HepG2 (cell line): Measurements from ENCODE around the gene SPAG9. TPM values are rescaled to one million over a fixed set of nuclear protein-coding genes. Genes with fewer than 3 reads are reported as not detected.

ENCODE experiments used
- CEBPG ChIP-seq: IDR thresholded peaks from 2 replicates; pipeline ENCODE4 v1.6.1; 2016
- EED ChIP-seq: sonication (generic); formaldehyde crosslinking; IDR thresholded peaks from 2 replicates; pipeline ENCODE4 v1.5.0; 2020; ENCODE audit warnings: mild to moderate bottlenecking, missing genetic modification reagents
- ERF ChIP-seq: IDR thresholded peaks from 2 replicates; pipeline ENCODE4 v1.6.1; 2018; ENCODE audit warnings: missing biosample characterization, missing genetic modification reagents
- FOSL2 ChIP-seq: sonication (generic); formaldehyde crosslinking; IDR thresholded peaks from 2 replicates; pipeline ENCODE4 v1.4.0; 2020; ENCODE audit warnings: missing genetic modification reagents
- FOXK1 ChIP-seq: sonication (generic); formaldehyde crosslinking; IDR thresholded peaks from 2 replicates; pipeline ENCODE4 v1.4.0; 2020; ENCODE audit warnings: low read depth, missing genetic modification reagents, borderline replicate concordance
- KLF12 ChIP-seq: sonication (generic); formaldehyde crosslinking; IDR thresholded peaks from 2 replicates; pipeline ENCODE4 v1.4.0; 2020; ENCODE audit warnings: missing genetic modification reagents, borderline replicate concordance
- MEIS1 ChIP-seq: sonication (generic); formaldehyde crosslinking; IDR thresholded peaks from 2 replicates; pipeline ENCODE4 v1.9.0; 2021; ENCODE audit warnings: mild to moderate bottlenecking, missing genetic modification reagents, moderate library complexity, borderline replicate concordance
- MTERF4 ChIP-seq: sonication (generic); formaldehyde crosslinking; IDR thresholded peaks from 2 replicates; pipeline ENCODE4 v1.8.0; 2023; ENCODE audit warnings: mild to moderate bottlenecking, missing genetic modification reagents
- PRMT3 ChIP-seq: sonication (generic); formaldehyde crosslinking; IDR thresholded peaks from 2 replicates; pipeline ENCODE4 v1.8.1; 2022; ENCODE audit warnings: low read depth, mild to moderate bottlenecking, moderate library complexity, missing genetic modification reagents, borderline replicate concordance
- SRSF1 ChIP-seq: fragments of 200-400 bp; formaldehyde crosslinking; optimal IDR thresholded peaks from 2 replicates; pipeline ENCODE3; 2017; ENCODE audit warnings: mild to moderate bottlenecking, low read depth, low read length, moderate library complexity
- ZNF614 ChIP-seq: IDR thresholded peaks from 2 replicates; pipeline ENCODE4 v1.6.1; 2018; ENCODE audit warnings: missing biosample characterization, missing genetic modification reagents, inconsistent platforms, borderline replicate concordance
- ZNF616 ChIP-seq: sonication (generic); formaldehyde crosslinking; IDR thresholded peaks from 2 replicates; pipeline ENCODE4 v1.5.0; 2020; ENCODE audit warnings: low read depth, mild to moderate bottlenecking, missing genetic modification reagents
- ZNF619 ChIP-seq: sonication (generic); formaldehyde crosslinking; IDR thresholded peaks from 2 replicates; pipeline ENCODE4 v1.4.0; 2020; ENCODE audit warnings: mild to moderate bottlenecking, missing genetic modification reagents
- ZNF724P ChIP-seq: sonication (generic); formaldehyde crosslinking; IDR thresholded peaks from 2 replicates; pipeline ENCODE4 v1.8.0; 2022; ENCODE audit warnings: missing genetic modification reagents, borderline replicate concordance
- polyA plus RNA-seq, 8 experiments: library from polyadenylated mRNA; depleted of rRNA in 3 of 8; stranded (reverse) in 7 of 8; unstranded in 1 of 8; fragments of >200 nt; fragmentation: Illumina TruSeq in 4 of 8; extraction: Trizol in 4 of 8; gene quantifications; 2 replicates each; pipeline versions ENCODE4 v1.2.1 to v1.2.3, GENCODE V29; 2011 to 2016; ENCODE audit warnings: low read depth in 4 of 8, missing spikeins in 1 of 8, mixed read lengths in 1 of 8; ENCODE audit not compliant: insufficient read depth in 1 of 8
- total RNA-seq, 5 experiments: library from RNA; depleted of rRNA; stranded (reverse); fragments of >200 nt; fragmentation: Illumina TruSeq; extraction: Trizol; gene quantifications; 2 replicates each; pipeline ENCODE4 v1.2.3, GENCODE V29; 2016; ENCODE audit warnings: low read depth in 1 of 5
- TF ChIP-seq, protein P1 (sequence below): sonication (generic); formaldehyde crosslinking; IDR thresholded peaks from 2 replicates; pipeline ENCODE4 v1.8.0; 2022; ENCODE audit warnings: missing genetic modification reagents, mild to moderate bottlenecking, borderline replicate concordance
- TF ChIP-seq, protein P2 (sequence below): IDR thresholded peaks from 2 replicates; pipeline ENCODE4 v1.6.1; 2016; ENCODE audit warnings: low read depth, missing genetic modification reagents, missing compliant biosample characterization
- TF ChIP-seq, protein P3 (sequence below): sonication (generic); formaldehyde crosslinking; IDR thresholded peaks from 2 replicates; pipeline ENCODE4 v1.4.0; 2020; ENCODE audit warnings: missing genetic modification reagents, borderline replicate concordance

The SPAG9 gene
- total and polyA plus RNA-seq, 2 of the 13 experiments (the other 11 are each of a cell fraction or from before 2014, with no cell fraction given): 43.2 to 78.6 TPM

DNA sequence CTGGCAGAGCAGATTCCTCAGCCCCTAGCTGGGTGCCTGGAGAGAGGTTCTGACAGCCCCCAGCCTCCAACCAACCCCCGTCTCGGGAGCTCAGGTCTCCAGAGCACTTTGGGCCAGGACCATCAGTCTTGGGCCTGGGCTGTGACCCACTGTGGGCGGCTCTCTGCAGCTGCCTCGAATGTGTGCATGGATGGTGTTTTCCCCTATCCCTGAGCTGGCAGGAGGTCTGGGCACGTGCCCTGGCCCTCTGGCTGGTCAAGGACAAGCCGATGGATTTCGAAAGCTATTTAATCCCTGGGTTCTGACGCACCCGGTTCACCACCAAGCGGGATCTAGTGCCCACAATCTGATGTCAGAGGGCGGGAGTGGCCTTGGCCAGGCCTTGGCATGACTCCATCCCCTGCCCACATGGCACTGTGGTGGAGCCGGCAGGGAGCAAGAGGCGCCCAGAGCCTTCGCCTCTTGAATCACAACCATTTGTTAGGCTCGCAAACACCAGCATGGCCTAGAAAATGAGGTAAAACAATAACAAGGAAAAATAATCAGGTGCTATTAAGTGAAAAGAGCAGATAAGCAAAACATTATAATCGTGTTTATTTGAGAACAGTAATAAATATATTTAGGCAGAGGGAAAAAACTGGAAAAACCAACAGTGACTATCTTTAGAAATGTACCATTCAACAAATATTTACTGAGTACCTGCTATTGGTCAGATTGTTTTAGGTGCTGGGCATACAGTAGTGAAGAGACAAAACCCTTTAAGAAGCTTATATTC, 185.3 kb downstream of the SPAG9 start (continued):
- TF ChIP-seq, protein P1, sequence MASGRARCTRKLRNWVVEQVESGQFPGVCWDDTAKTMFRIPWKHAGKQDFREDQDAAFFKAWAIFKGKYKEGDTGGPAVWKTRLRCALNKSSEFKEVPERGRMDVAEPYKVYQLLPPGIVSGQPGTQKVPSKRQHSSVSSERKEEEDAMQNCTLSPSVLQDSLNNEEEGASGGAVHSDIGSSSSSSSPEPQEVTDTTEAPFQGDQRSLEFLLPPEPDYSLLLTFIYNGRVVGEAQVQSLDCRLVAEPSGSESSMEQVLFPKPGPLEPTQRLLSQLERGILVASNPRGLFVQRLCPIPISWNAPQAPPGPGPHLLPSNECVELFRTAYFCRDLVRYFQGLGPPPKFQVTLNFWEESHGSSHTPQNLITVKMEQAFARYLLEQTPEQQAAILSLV: peak; percentile 65; the same call in 1 of the 2 replicates
- TF ChIP-seq CEBPG (CRISPR knock-in tag) (peak; percentile 54; the same call in 1 of the 2 replicates), MEIS1 (CRISPR knock-in tag) (no peak), ERF (CRISPR knock-in tag) (peak; percentile 42; the same call in 1 of the 2 replicates), KLF12 (CRISPR knock-in tag) (no peak), FOSL2 (CRISPR knock-in tag) (peak; percentile 73), EED (CRISPR knock-in tag) (no peak), PRMT3 (CRISPR knock-in tag) (no peak), ZNF616 (no peak), MTERF4 (CRISPR knock-in tag) (peak; percentile 37; the same call in 1 of the 2 replicates), SRSF1 (no peak), ZNF619 (CRISPR knock-in tag) (no peak), FOXK1 (no peak), ZNF724P (CRISPR knock-in tag) (peak; percentile 80; the same call in 1 of the 2 replicates), ZNF614 (CRISPR knock-in tag) (peak; percentile 69; the same call in 1 of the 2 replicates)
- TF ChIP-seq, protein P2, sequence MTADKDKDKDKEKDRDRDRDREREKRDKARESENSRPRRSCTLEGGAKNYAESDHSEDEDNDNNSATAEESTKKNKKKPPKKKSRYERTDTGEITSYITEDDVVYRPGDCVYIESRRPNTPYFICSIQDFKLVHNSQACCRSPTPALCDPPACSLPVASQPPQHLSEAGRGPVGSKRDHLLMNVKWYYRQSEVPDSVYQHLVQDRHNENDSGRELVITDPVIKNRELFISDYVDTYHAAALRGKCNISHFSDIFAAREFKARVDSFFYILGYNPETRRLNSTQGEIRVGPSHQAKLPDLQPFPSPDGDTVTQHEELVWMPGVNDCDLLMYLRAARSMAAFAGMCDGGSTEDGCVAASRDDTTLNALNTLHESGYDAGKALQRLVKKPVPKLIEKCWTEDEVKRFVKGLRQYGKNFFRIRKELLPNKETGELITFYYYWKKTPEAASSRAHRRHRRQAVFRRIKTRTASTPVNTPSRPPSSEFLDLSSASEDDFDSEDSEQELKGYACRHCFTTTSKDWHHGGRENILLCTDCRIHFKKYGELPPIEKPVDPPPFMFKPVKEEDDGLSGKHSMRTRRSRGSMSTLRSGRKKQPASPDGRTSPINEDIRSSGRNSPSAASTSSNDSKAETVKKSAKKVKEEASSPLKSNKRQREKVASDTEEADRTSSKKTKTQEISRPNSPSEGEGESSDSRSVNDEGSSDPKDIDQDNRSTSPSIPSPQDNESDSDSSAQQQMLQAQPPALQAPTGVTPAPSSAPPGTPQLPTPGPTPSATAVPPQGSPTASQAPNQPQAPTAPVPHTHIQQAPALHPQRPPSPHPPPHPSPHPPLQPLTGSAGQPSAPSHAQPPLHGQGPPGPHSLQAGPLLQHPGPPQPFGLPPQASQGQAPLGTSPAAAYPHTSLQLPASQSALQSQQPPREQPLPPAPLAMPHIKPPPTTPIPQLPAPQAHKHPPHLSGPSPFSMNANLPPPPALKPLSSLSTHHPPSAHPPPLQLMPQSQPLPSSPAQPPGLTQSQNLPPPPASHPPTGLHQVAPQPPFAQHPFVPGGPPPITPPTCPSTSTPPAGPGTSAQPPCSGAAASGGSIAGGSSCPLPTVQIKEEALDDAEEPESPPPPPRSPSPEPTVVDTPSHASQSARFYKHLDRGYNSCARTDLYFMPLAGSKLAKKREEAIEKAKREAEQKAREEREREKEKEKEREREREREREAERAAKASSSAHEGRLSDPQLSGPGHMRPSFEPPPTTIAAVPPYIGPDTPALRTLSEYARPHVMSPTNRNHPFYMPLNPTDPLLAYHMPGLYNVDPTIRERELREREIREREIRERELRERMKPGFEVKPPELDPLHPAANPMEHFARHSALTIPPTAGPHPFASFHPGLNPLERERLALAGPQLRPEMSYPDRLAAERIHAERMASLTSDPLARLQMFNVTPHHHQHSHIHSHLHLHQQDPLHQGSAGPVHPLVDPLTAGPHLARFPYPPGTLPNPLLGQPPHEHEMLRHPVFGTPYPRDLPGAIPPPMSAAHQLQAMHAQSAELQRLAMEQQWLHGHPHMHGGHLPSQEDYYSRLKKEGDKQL (CRISPR knock-in tag): no peak
- TF ChIP-seq, protein P3, sequence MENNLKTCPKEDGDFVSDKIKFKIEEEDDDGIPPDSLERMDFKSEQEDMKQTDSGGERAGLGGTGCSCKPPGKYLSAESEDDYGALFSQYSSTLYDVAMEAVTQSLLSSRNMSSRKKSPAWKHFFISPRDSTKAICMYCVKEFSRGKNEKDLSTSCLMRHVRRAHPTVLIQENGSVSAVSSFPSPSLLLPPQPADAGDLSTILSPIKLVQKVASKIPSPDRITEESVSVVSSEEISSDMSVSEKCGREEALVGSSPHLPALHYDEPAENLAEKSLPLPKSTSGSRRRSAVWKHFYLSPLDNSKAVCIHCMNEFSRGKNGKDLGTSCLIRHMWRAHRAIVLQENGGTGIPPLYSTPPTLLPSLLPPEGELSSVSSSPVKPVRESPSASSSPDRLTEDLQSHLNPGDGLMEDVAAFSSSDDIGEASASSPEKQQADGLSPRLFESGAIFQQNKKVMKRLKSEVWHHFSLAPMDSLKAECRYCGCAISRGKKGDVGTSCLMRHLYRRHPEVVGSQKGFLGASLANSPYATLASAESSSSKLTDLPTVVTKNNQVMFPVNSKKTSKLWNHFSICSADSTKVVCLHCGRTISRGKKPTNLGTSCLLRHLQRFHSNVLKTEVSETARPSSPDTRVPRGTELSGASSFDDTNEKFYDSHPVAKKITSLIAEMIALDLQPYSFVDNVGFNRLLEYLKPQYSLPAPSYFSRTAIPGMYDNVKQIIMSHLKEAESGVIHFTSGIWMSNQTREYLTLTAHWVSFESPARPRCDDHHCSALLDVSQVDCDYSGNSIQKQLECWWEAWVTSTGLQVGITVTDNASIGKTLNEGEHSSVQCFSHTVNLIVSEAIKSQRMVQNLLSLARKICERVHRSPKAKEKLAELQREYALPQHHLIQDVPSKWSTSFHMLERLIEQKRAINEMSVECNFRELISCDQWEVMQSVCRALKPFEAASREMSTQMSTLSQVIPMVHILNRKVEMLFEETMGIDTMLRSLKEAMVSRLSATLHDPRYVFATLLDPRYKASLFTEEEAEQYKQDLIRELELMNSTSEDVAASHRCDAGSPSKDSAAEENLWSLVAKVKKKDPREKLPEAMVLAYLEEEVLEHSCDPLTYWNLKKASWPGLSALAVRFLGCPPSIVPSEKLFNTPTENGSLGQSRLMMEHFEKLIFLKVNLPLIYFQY: peak; percentile 65; the same call in 1 of the 2 replicates
